Ovary (tissue), 9 donors: Measurements from ENCODE around the gene SSR1. TPM values are rescaled to one million over a fixed set of nuclear protein-coding genes. Genes with fewer than 3 reads are reported as not detected.

ENCODE experiments used
- DNase-seq, 5 donors: peaks; one replicate each; pipeline ENCODE4 v3.0.0-alpha.2; 2019 to 2020
- H3K27ac ChIP-seq, 2 donors: fragments of 200-600 bp; one replicate each; pipeline versions ENCODE4 v1.5.1 to v1.8.0; 2019 to 2022
- H3K27me3 ChIP-seq: fragments of 200-600 bp; one replicate; pipeline ENCODE4 v1.8.0; 2022
- H3K36me3 ChIP-seq: fragments of 200-600 bp; sonication (generic); one replicate; pipeline ENCODE4 v1.5.1; 2019
- H3K4me1 ChIP-seq: one replicate; pipeline ENCODE4 v1.8.1; 2013; ENCODE audit warnings: mild to moderate bottlenecking, moderate library complexity; ENCODE audit not compliant: insufficient read depth
- H3K4me3 ChIP-seq: fragments of 200-600 bp; sonication (generic); one replicate; pipeline ENCODE4 v1.5.1; 2017
- H3K9me3 ChIP-seq, 2 donors: fragments of 200-600 bp in 1 of 2; sonication (generic) in 1 of 2; one replicate each; pipeline versions ENCODE4 v1.5.1 to v1.8.1; 2013 to 2019; ENCODE audit warnings: mild to moderate bottlenecking in 1 of 2, moderate library complexity in 1 of 2
- EP300 ChIP-seq: sonication (generic); formaldehyde crosslinking; IDR thresholded peaks from one replicate; pipeline ENCODE4 v1.6.1; 2017; ENCODE audit warnings: antibody characterized with exemption
- POLR2A ChIP-seq: fragments of 450-650 bp; IDR thresholded peaks from one replicate; pipeline ENCODE4 v1.6.1; 2017; ENCODE audit warnings: antibody characterized with exemption, mild to moderate bottlenecking, moderate library complexity
- WGBS, 3 donors: extraction: QIAGEN DNeasy Blood & Tissue Kit in 1 of 3; methylation state at CpG; one replicate each; pipeline versions ENCODE4 v1.1.5 to v1.1.7; 2013 to 2017; 5-methylcytosine and 5-hydroxymethylcytosine counted together
- intact Hi-C, 4 donors: fragments of 100-400 bp; cut with DNase I; formaldehyde crosslinking; loops; one replicate each; pipeline versions ENCODE4 v1.11.0 to v1.15.1; 2022 to 2023
- polyA plus RNA-seq, 2 donors: library from polyadenylated mRNA; stranded (reverse); fragments of 200-250 nt in 1 of 2; fragments of 350-450 nt in 1 of 2; fragmentation: Illumina TruSeq in 1 of 2; extraction: RNeasy Lipid Tissue Mini Kit (QIAGEN cat#74804) in 1 of 2; gene quantifications; one replicate each; pipeline ENCODE4 v1.2.3, GENCODE V29; 2013 to 2014
- total RNA-seq, 7 donors: library from RNA; depleted of rRNA in 2 of 7; stranded (reverse); fragments of >200 nt in 2 of 7; fragmentation: NEBNext Ultra II Directional in 3 of 7; extraction: Animal tissue kit (Norgen Biotek cat#: 25700) in 3 of 7; gene quantifications; one replicate each; pipeline versions ENCODE4 v1.1.0 to v1.2.4, GENCODE V29; 2016 to 2023
- TF ChIP-seq, protein P1 (sequence below), 3 donors: fragments of 450-650 bp in 2 of 3; fragments of 200-600 bp in 1 of 3; IDR thresholded peaks; one replicate each; pipeline versions ENCODE4 v1.5.1 to v1.8.0; 2016 to 2022; ENCODE audit warnings: antibody characterized with exemption in 3 of 3, mild to moderate bottlenecking in 1 of 3
- donor health status: DM: no; HTN: no; CAD: no; lungs with moderate emphysema.
- donor health status: DM: no; HTN: no; CAD: no.
- donor health status: Bipolar disorder and iron deficiency.
- donor health status: DM: yes; HTN: yes; CAD: no.
- donor health status: DM: no; HTN: no; CAD: no.
- donor health status: DM: yes; HTN: yes; CAD: no.

SSR1 gene
- total and polyA plus RNA-seq, 9 donors = 42.3 to 166 (median 117) TPM

GRCh38 chr6:7232351-7232750, 80.6 kb downstream of the SSR1 start:
- H3K4me1 ChIP-seq = peaks cover 4% of the 10 kb centered on the region
- DNase-seq = peak in 2 of 5 donors; percentile 60 to 67
- H3K27me3 ChIP-seq = no peaks in the 10 kb centered on the region
- H3K9me3 ChIP-seq = no peaks in the 10 kb centered on the region
- intact Hi-C loops = loop anchor here in 1 of 4 donors (5.0 kb wide), 1 partner anchor 135 kb away; no protein-coding TSS in a partner anchor
- no peak overlapping the region for H3K27ac ChIP-seq
- TF ChIP-seq, protein P1, sequence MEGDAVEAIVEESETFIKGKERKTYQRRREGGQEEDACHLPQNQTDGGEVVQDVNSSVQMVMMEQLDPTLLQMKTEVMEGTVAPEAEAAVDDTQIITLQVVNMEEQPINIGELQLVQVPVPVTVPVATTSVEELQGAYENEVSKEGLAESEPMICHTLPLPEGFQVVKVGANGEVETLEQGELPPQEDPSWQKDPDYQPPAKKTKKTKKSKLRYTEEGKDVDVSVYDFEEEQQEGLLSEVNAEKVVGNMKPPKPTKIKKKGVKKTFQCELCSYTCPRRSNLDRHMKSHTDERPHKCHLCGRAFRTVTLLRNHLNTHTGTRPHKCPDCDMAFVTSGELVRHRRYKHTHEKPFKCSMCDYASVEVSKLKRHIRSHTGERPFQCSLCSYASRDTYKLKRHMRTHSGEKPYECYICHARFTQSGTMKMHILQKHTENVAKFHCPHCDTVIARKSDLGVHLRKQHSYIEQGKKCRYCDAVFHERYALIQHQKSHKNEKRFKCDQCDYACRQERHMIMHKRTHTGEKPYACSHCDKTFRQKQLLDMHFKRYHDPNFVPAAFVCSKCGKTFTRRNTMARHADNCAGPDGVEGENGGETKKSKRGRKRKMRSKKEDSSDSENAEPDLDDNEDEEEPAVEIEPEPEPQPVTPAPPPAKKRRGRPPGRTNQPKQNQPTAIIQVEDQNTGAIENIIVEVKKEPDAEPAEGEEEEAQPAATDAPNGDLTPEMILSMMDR (IDR thresholded peaks at IDR 0.05) = no peak
- no peak for TF ChIP-seq POLR2A
- no peak for TF ChIP-seq EP300
- 52 to 69% (median 66%) methylated on average over 2 of the region's 2 CpGs for WGBS, 3 donors
- no peak overlapping the region for H3K4me3 ChIP-seq
- no peaks in the 10 kb centered on the region for H3K36me3 ChIP-seq

DNA sequence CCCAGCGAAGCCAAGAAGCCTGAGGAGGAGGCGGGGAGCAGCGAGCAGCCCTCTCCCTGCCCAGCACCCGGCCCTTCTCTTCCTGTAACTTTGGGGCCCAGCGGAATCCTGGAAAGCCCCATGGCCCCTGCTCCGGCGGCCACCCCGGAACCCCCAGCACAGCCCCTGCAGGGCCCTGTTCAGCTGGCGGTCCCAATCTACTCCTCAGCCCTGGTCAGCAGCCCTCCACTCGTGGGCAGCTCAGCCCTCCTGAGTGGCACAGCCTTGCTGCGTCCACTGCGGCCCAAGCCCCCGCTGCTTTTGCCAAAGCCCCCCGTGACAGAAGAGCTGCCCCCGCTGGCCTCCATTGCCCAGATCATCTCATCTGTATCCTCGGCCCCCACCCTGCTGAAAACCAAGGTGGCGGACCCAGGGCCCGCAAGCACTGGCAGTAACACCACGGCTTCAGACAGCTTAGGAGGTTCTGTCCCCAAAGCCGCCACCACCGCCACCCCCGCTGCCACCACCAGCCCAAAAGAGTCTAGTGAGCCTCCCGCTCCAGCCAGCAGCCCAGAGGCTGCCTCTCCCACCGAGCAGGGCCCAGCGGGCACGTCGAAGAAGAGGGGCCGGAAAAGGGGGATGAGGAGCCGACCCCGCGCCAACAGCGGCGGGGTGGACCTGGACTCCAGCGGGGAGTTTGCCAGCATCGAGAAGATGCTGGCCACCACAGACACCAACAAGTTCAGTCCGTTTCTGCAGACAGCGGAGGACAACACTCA, 81.9 kb downstream of the SSR1 start:
- TF ChIP-seq EP300 (no peak), POLR2A (no peak)
- TF ChIP-seq, protein P1 (IDR thresholded peaks at IDR 0.05) = no peak
- Histone ChIP-seq H3K9me3 (no peaks in the 10 kb centered on the region), H3K27me3 (no peaks in the 10 kb centered on the region), H3K27ac (no peak overlapping the region), H3K36me3 (no peaks in the 10 kb centered on the region), H3K4me3 (no peak overlapping the region), H3K4me1 (peaks cover 4% of the 10 kb centered on the region)
- DNase-seq = no peak
- intact Hi-C loops = loop anchor here in 1 of 4 donors (5.0 kb wide), 1 partner anchor 134 kb away; no protein-coding TSS in a partner anchor
- 94 to 95% (median 95%) methylated on average over 35 to 37 of the region's 37 CpGs for WGBS, 3 donors

- no peak overlapping the region for H3K27ac ChIP-seq
- H3K27me3 ChIP-seq = no peaks in the 10 kb centered on the region
- H3K4me1 ChIP-seq = peaks cover 4% of the 10 kb centered on the region
- TF ChIP-seq POLR2A (no peak), EP300 (no peak)
- TF ChIP-seq, protein P1 (IDR thresholded peaks at IDR 0.05) = no peak
- H3K36me3 ChIP-seq = no peaks in the 10 kb centered on the region
- intact Hi-C loops = loop anchor here in 1 of 4 donors (5.0 kb wide), 1 partner anchor 133 kb away; no protein-coding TSS in a partner anchor
- no peak for DNase-seq
- no peak overlapping the region for H3K4me3 ChIP-seq
- no peaks in the 10 kb centered on the region for H3K9me3 ChIP-seq
- WGBS, 3 donors = 95 to 97% (median 95%) methylated on average over 39 of the region's 39 CpGs
Measured at GRCh38 chr6:7230327-7230691, 82.7 kb downstream of the SSR1 start.

GRCh38 chr6:7229376-7230326, 83.3 kb downstream of the SSR1 start:
- Histone ChIP-seq H3K27me3 (no peaks in the 10 kb centered on the region), H3K36me3 (no peaks in the 10 kb centered on the region), H3K4me1 (peaks cover 4% of the 10 kb centered on the region), H3K9me3 (no peaks in the 10 kb centered on the region), H3K27ac (no peak overlapping the region), H3K4me3 (no peak overlapping the region)
- intact Hi-C loops = loop anchor here in 1 of 4 donors (5.0 kb wide), 1 partner anchor 132 kb away; no protein-coding TSS in a partner anchor
- 93% methylated on average over 62 of the region's 62 CpGs for WGBS, 3 donors
- TF ChIP-seq EP300 (no peak), POLR2A (no peak)
- TF ChIP-seq, protein P1 (IDR thresholded peaks at IDR 0.05) = no peak
- no peak for DNase-seq
